ENCODE data around the gene HLA-E. TPM values are rescaled to one million over a fixed set of nuclear protein-coding genes. Genes with fewer than 3 reads are reported as not detected.

HLA-E gene
- total and polyA plus RNA-seq, 9 donors: 61.7 to 89.2 (median 74.6) TPM

- Histone ChIP-seq H3K9me3 (replicated peaks; ENCODE audit: control insufficient read depth, low read depth, low read length) (no peaks in the 10 kb centered on the region), H3K27me3 (ENCODE audit: control insufficient read depth, insufficient read depth, low read length) (peaks cover 5% of the 10 kb centered on the region), H3K27ac (ENCODE audit: low read length) (peak overlapping the region; percentile 80), H3K36me3 (ENCODE audit: control insufficient read depth, insufficient read depth, low read length) (no peaks in the 10 kb centered on the region), H3K4me3 (ENCODE audit: low read length) (no peak overlapping the region), H3K4me1 (ENCODE audit: control insufficient read depth, insufficient read depth, low read length) (peaks cover 7% of the 10 kb centered on the region)
- 19% methylated on average over 9 of the region's 10 CpGs for WGBS (ENCODE audit: insufficient coverage)
- DNase-seq: peak; percentile 50
These were observed 11.4 kb downstream of the HLA-E start for GRCh38 chr6:30500421-30501355.

- H3K27me3 ChIP-seq (ENCODE audit: control insufficient read depth, insufficient read depth, low read length): no peaks in the 10 kb centered on the region
- H3K9me3 ChIP-seq (replicated peaks; ENCODE audit: control insufficient read depth, low read depth, low read length): no peaks in the 10 kb centered on the region
- no peak overlapping the region for H3K27ac ChIP-seq (ENCODE audit: low read length)
- no peak overlapping the region for H3K4me3 ChIP-seq (ENCODE audit: low read length)
- H3K36me3 ChIP-seq (ENCODE audit: control insufficient read depth, insufficient read depth, low read length): no peaks in the 10 kb centered on the region
- H3K4me1 ChIP-seq (ENCODE audit: control insufficient read depth, insufficient read depth, low read length): no peaks in the 10 kb centered on the region
- DNase-seq: no peak
- 53% methylated on average over 2 of the region's 5 CpGs for WGBS (ENCODE audit: insufficient coverage)
These were observed 18.8 kb downstream of the HLA-E start for GRCh38 chr6:30507849-30508827.

- no peaks in the 10 kb centered on the region for H3K9me3 ChIP-seq (replicated peaks; ENCODE audit: control insufficient read depth, low read depth, low read length)
- H3K36me3 ChIP-seq (ENCODE audit: control insufficient read depth, insufficient read depth, low read length): no peaks in the 10 kb centered on the region
- H3K4me1 ChIP-seq (ENCODE audit: control insufficient read depth, insufficient read depth, low read length): no peaks in the 10 kb centered on the region
- no CpG with 5 or more reads among the region's 5 CpGs for WGBS (ENCODE audit: insufficient coverage)
- no peak overlapping the region for H3K4me3 ChIP-seq (ENCODE audit: low read length)
- H3K27me3 ChIP-seq (ENCODE audit: control insufficient read depth, insufficient read depth, low read length): no peaks in the 10 kb centered on the region
- DNase-seq: peak; percentile 51
- peak overlapping the region; percentile 51 for H3K27ac ChIP-seq (ENCODE audit: low read length)
These were observed 19.8 kb downstream of the HLA-E start for GRCh38 chr6:30508890-30509736.

- no peaks in the 10 kb centered on the region for H3K36me3 ChIP-seq (ENCODE audit: control insufficient read depth, insufficient read depth, low read length)
- no peak for DNase-seq
- no peaks in the 10 kb centered on the region for H3K9me3 ChIP-seq (replicated peaks; ENCODE audit: control insufficient read depth, low read depth, low read length)
- H3K27me3 ChIP-seq (ENCODE audit: control insufficient read depth, insufficient read depth, low read length): peaks cover 2% of the 10 kb centered on the region
- H3K4me3 ChIP-seq (ENCODE audit: low read length): no peak overlapping the region
- no peak overlapping the region for H3K27ac ChIP-seq (ENCODE audit: low read length)
- no CpG with 5 or more reads among the region's 10 CpGs for WGBS (ENCODE audit: insufficient coverage)
- no peaks in the 10 kb centered on the region for H3K4me1 ChIP-seq (ENCODE audit: control insufficient read depth, insufficient read depth, low read length)
These were observed 21.3 kb downstream of the HLA-E start for GRCh38 chr6:30510419-30511168.

- WGBS (ENCODE audit: insufficient coverage): 71% methylated on average over 5 of the region's 5 CpGs
- peaks cover 4% of the 10 kb centered on the region for H3K27me3 ChIP-seq (ENCODE audit: control insufficient read depth, insufficient read depth, low read length)
- H3K27ac ChIP-seq (ENCODE audit: low read length): no peak overlapping the region
- H3K9me3 ChIP-seq (replicated peaks; ENCODE audit: control insufficient read depth, low read depth, low read length): no peaks in the 10 kb centered on the region
- H3K4me3 ChIP-seq (ENCODE audit: low read length): no peak overlapping the region
- no peak for DNase-seq
- H3K4me1 ChIP-seq (ENCODE audit: control insufficient read depth, insufficient read depth, low read length): peaks cover 3% of the 10 kb centered on the region
- no peaks in the 10 kb centered on the region for H3K36me3 ChIP-seq (ENCODE audit: control insufficient read depth, insufficient read depth, low read length)
These were observed 21.8 kb downstream of the HLA-E start for GRCh38 chr6:30511169-30511546.

GRCh38 chr6:30513451-30513850, 24.1 kb downstream of the HLA-E start:
- Histone ChIP-seq H3K4me1 (ENCODE audit: control insufficient read depth, insufficient read depth, low read length) (peaks cover 8% of the 10 kb centered on the region), H3K36me3 (ENCODE audit: control insufficient read depth, insufficient read depth, low read length) (no peaks in the 10 kb centered on the region), H3K4me3 (ENCODE audit: low read length) (no peak overlapping the region), H3K9me3 (replicated peaks; ENCODE audit: control insufficient read depth, low read depth, low read length) (no peaks in the 10 kb centered on the region), H3K27me3 (ENCODE audit: control insufficient read depth, insufficient read depth, low read length) (peaks cover 4% of the 10 kb centered on the region), H3K27ac (ENCODE audit: low read length) (no peak overlapping the region)
- no peak for DNase-seq
- no CpG with 5 or more reads among the region's 2 CpGs for WGBS (ENCODE audit: insufficient coverage)

- WGBS (ENCODE audit: insufficient coverage): 30% methylated on average over 2 of the region's 4 CpGs
- Histone ChIP-seq H3K4me3 (ENCODE audit: low read length) (no peak overlapping the region), H3K9me3 (replicated peaks; ENCODE audit: control insufficient read depth, low read depth, low read length) (no peaks in the 10 kb centered on the region), H3K4me1 (ENCODE audit: control insufficient read depth, insufficient read depth, low read length) (peaks cover 8% of the 10 kb centered on the region), H3K36me3 (ENCODE audit: control insufficient read depth, insufficient read depth, low read length) (no peaks in the 10 kb centered on the region), H3K27me3 (ENCODE audit: control insufficient read depth, insufficient read depth, low read length) (peaks cover 4% of the 10 kb centered on the region), H3K27ac (ENCODE audit: low read length) (peak overlapping the region; percentile 95)
- no peak for DNase-seq
These were observed 25.8 kb downstream of the HLA-E start for GRCh38 chr6:30515106-30515505.

GRCh38 chr6:30515944-30516753, 26.8 kb downstream of the HLA-E start:
- peak overlapping the region; percentile 49 for H3K4me3 ChIP-seq (ENCODE audit: low read length)
- peak overlapping the region; percentile 95 for H3K27ac ChIP-seq (ENCODE audit: low read length)
- H3K4me1 ChIP-seq (ENCODE audit: control insufficient read depth, insufficient read depth, low read length): peaks cover 8% of the 10 kb centered on the region
- H3K9me3 ChIP-seq (replicated peaks; ENCODE audit: control insufficient read depth, low read depth, low read length): no peaks in the 10 kb centered on the region
- no peaks in the 10 kb centered on the region for H3K36me3 ChIP-seq (ENCODE audit: control insufficient read depth, insufficient read depth, low read length)
- H3K27me3 ChIP-seq (ENCODE audit: control insufficient read depth, insufficient read depth, low read length): peaks cover 4% of the 10 kb centered on the region
- 3% methylated on average over 20 of the region's 33 CpGs for WGBS (ENCODE audit: insufficient coverage)
- DNase-seq: peak; percentile 97

Measured in muscle of leg (tissue), 11 donors.